GM20431 (cell line): ENCODE data around the gene PAPOLA.

Experiments used
- in situ Hi-C: fragments of 300-500 bp; cut with MseI, MboI; formaldehyde crosslinking; loops from one replicate; pipeline ENCODE4 v1.15.0; 2020; ENCODE audit warnings: low sequenced_read_pairs; ENCODE audit not compliant: unreplicated experiment

PAPOLA gene

GRCh38 chr14:96602186-96602585 is 100.0 kb downstream of the PAPOLA start:
- in situ Hi-C loops = no loop called here

GRCh38 chr14:96603350-96604255 is 101.4 kb downstream of the PAPOLA start:
- in situ Hi-C loops = no loop called here

GRCh38 chr14:96614481-96614881 is 112.3 kb downstream of the PAPOLA start:
- in situ Hi-C loops = no loop called here

- in situ Hi-C loops = no loop called here
Observed at GRCh38 chr14:96616161-96616721, 114.1 kb downstream of the PAPOLA start.
